HG02870 (cell line): ENCODE results near the gene TIMMDC1.
"Not testable (repeated sequence)": the region's sequence is repeated elsewhere in the genome, so short reads cannot be mapped to it uniquely, and the experiment has no call there.

Experiments
- ATAC-seq: cut with Tn5 transposase; IDR thresholded peaks from one replicate; pipeline ENCODE4 v1.9.1; 2021; ENCODE audit warnings: mild to moderate bottlenecking, moderate library complexity; ENCODE audit not compliant: unreplicated experiment

The TIMMDC1 gene

GRCh38 chr3:119553823-119554415 is 55.6 kb downstream of the TIMMDC1 start:
- no peak for ATAC-seq

DNA sequence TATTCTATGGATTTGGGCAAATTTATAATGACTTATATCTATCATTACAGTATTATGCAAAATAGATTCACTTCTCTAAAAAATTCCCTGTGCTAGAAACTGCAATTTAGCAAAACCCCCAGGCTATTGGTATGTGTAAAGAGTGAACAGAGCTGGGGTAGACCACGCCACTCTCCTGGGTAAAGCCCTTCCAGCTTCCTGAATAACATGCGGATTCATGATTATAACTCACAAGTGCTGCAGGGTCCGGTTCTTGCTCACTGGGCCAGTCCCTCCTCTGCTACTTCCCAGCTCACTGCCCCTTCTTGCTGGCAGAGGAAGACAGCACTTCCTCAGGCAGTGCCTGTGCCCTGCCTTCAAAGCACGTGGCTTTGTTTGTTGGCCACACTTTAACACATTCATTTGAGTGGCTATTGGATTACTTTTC is 57.0 kb downstream of the TIMMDC1 start:
- ATAC-seq: no peak

- no peak for ATAC-seq
Observed at GRCh38 chr3:119555929-119556328, 57.6 kb downstream of the TIMMDC1 start.

DNA sequence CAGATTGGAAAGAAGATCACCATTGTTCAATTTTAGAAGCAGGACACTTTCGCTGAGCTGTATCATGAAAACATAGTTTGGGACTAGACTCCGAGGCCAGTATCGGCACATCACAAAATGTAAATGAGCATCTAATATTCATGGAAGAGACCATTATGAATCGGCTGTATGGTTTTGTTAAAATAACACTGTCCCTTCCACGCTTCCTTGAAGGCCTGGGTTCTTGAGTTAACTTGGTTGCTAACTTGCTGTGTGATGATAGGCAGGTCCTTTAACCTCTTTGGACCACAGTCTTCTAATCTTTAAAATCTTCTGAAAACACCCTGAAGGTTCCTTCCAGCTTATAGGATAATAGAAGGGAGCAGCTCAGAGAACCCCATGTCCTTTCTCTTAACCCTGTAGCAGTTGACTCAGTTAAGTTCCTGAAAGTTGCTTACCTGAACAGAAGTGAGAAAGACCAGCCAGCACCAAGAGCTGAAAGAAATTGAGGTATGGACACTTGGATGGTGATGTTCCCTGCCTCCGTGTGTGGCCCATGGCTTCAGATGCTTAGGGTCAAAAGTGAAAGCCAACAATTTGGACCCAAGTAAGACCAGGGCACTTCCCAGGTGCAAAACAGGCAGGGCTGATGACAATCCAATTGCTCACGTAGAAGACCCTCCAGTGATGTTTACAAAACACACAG is 59.0 kb downstream of the TIMMDC1 start:
- ATAC-seq: no peak

- ATAC-seq: no peak
Observed at GRCh38 chr3:119557877-119558269, 59.5 kb downstream of the TIMMDC1 start.

GRCh38 chr3:119558626-119559317 is 60.4 kb downstream of the TIMMDC1 start:
- ATAC-seq: no peak

DNA sequence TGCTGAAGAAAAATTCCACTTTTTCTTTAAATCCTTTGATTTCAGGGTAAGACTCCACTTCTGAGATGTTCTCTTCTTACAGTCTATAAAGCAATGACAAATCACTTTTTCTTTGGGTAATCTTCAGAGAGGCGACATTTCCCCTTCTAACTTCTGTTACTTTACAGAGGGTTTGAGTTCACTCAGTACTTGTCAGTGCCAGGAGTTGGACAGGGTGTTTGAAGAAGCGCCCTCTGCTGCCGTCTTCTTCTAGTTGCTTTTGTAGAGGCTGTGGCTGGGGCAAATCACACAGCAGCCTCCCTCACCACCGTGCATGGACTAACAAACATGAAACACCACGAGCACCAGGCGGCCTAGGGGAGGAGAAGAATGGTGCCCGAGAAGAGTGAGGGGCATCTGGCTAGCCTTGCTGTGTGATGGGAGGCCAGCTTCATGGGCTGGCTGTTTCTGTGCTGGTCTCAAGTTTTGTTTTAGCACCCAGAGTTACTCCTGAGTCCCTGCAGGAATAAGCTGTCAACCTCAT is 61.2 kb downstream of the TIMMDC1 start, which contains the start of gene CD80:
Gene CD80 (minus strand): TSS at position 174 of the 523 bp plus-strand sequence. CDS start 1,886 bp downstream, outside the sequence.
- ATAC-seq: peak; percentile 55

GRCh38 chr3:119560160-119560559 is 61.8 kb downstream of the TIMMDC1 start:
- ATAC-seq: no peak

DNA sequence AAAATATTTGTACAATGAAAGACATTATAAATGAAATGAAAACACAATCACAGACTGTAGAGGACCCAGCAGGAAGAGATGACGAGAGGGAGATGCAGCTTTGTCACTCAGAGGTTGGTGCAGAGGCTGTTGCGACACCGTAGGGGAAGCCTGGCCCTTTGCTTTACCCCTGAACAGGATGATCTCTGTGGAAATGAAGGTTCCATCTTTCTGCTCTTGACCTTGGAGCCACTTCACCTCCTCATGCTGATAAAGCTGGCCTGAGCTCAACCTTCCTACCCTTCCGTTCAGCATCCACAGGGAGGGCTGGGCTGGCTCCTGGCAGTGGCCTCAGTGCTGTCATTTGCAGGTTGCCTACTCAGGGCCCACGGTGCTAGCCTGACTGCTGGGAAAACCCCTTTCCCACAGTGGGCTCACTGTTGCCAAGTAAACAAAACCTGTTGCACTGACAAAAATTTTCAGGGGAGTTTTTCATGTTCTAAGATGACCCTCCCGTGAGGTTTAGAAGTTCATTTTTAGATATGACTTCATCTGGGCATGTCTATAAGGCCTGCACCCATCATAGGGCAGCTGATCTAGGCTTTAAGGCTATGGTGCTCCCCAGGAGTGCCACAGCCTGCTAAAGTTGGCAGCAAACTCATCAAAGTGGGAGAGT is 64.1 kb downstream of the TIMMDC1 start:
- peak; percentile 62 for ATAC-seq

DNA sequence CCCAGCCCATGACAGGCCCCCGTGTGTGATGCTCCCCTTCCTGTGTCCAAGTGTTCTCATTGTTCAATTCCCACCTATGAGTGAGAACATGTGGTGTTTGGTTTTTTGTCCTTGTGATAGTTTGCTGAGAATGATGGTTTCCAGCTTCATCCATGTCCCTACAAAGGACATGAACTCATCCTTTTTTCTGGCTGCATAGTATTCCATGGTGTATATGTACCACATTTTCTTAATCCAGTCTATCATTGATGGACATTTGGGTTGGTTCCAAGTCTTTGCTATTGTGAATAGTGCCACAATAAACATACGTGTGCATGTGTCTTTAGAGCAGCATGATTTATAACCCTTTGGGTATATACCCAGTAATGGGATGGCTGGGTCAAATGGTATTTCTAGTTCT is 65.0 kb downstream of the TIMMDC1 start:
- not testable (repeated sequence) for ATAC-seq

- ATAC-seq: no peak
Observed at GRCh38 chr3:119569156-119569555, 70.8 kb downstream of the TIMMDC1 start.

DNA sequence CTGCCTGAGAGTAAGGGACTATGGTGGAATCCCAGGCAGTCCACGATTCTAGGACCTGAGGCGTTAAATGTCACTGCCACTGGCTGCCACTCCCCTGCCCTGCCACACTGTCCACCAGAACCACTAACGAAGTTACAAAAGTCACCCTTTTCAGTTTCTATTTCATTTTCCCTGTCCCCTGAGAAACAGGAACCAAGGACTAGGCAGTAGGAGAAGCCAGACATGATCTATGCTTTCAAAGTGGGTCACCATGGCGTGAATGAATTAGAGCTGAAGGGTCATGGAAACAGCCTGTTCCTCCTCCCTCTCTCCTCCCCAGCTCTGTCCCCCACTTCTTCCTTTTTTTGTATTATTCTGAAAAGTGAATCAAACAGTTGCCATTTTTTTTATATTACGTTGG is 71.9 kb downstream of the TIMMDC1 start:
- ATAC-seq: no peak

DNA sequence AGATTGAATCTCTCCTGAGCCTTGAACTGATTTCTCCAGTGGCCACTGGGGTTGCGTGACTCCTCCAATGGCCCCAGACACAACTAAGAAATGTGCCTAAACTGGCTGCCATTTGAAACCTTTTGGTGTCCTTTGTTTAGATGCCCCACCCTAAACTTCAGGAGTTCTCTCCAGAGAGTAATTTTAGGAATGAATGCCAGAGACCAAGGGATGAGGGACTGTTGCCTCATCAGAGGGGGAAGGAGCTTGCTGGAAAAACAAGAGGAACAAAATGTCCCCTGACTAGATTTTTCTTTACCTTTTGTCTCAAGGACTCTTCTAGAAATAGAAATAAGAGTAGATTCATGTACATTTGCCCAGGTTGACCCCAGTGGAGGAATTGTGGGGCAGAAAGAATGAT is 72.9 kb downstream of the TIMMDC1 start:
- ATAC-seq: no peak

DNA sequence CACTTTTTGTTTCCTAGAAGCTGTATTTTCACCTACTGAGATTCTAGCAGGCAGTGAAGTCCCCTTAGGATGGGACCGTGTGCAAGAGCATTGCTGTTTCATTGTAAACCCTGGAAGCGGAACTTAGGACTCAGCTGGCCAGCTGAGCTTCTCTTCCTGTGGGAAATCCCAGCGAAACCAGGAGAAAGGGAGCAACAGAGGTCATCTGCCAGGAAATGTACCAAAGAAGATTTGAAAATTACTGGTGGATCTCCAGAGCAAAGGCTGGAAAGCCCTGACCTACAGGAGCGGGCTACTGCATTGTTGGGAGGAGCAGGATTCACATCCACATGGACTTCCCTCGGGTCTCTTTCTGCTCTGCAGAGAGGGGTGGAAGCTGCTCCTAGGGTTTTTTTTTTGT is 73.3 kb downstream of the TIMMDC1 start:
- no peak for ATAC-seq
